GM23338 (cell line): ENCODE measurements around the gene GRIK5. TPM values are rescaled to one million over a fixed set of nuclear protein-coding genes. Genes with fewer than 3 reads are reported as not detected.
A peak's percentile ranks its signal among the peaks of the same experiment; 100 is the strongest.

Source experiments
- ATAC-seq: fragments of 200-7000 bp; cut with Tn5 transposase; 3 replicates; pipeline ENCODE4 v1.9.1; 2020
- DNase-seq: peaks from one replicate; pipeline ENCODE4 v3.0.0-alpha.2; 2015; ENCODE audit warnings: low spot score
- H2AFZ ChIP-seq: fragments of 200-600 bp; sonication (generic); 2 replicates; pipeline ENCODE4 v1.8.0; 2016; ENCODE audit warnings: antibody characterized with exemption, mild to moderate bottlenecking, moderate library complexity
- H3F3A ChIP-seq: fragments of 200-600 bp; sonication (generic); replicated peaks from 2 replicates; pipeline ENCODE4 v1.8.0; 2017; ENCODE audit warnings: antibody characterized with exemption, mixed run types, low read depth
- H3K27ac ChIP-seq: fragments of 200-600 bp; sonication (generic); 2 replicates; pipeline ENCODE4 v1.6.1; 2016; ENCODE audit warnings: low read depth
- H3K27me3 ChIP-seq: fragments of 200-600 bp; sonication (generic); 2 replicates; pipeline ENCODE4 v1.8.0; 2016; ENCODE audit warnings: mild to moderate bottlenecking, mixed run types, moderate library complexity; ENCODE audit not compliant: insufficient read depth
- H3K36me3 ChIP-seq: fragments of 200-600 bp; sonication (generic); 2 replicates; pipeline ENCODE4 v1.8.0; 2016; ENCODE audit warnings: mild to moderate bottlenecking; ENCODE audit not compliant: insufficient read depth
- H3K4me1 ChIP-seq: fragments of 200-600 bp; sonication (generic); 2 replicates; pipeline ENCODE4 v1.8.0; 2016; ENCODE audit warnings: mild to moderate bottlenecking, moderate library complexity; ENCODE audit not compliant: insufficient read depth
- H3K4me2 ChIP-seq: fragments of 200-600 bp; sonication (generic); 2 replicates; pipeline ENCODE4 v1.7.1; 2017; ENCODE audit warnings: mixed run types
- H3K4me3 ChIP-seq: fragments of 200-600 bp; sonication (generic); 2 replicates; pipeline ENCODE4 v1.6.1; 2016; ENCODE audit warnings: mixed run types
- H3K79me2 ChIP-seq: fragments of 200-600 bp; sonication (generic); replicated peaks from 2 replicates; pipeline ENCODE4 v1.8.0; 2017; ENCODE audit warnings: mild to moderate bottlenecking; ENCODE audit not compliant: insufficient read depth
- H3K9me2 ChIP-seq: fragments of 200-600 bp; sonication (generic); 2 replicates; pipeline ENCODE4 v1.8.0; 2017; ENCODE audit not compliant: insufficient read depth
- H4K20me1 ChIP-seq: fragments of 200-600 bp; sonication (generic); replicated peaks from 2 replicates; pipeline ENCODE4 v1.8.0; 2017; ENCODE audit warnings: mild to moderate bottlenecking; ENCODE audit not compliant: insufficient read depth
- H3K27ac Mint-ChIP-seq: 2 replicates; pipeline ENCODE4 v1.8.0; 2020; ENCODE audit warnings: inconsistent platforms, mild to moderate bottlenecking, moderate library complexity, mixed read lengths
- H3K27me3 Mint-ChIP-seq: 3 replicates; pipeline ENCODE4 v1.8.0; 2022; ENCODE audit warnings: low read depth, mild to moderate bottlenecking, moderate library complexity, mixed read lengths, inconsistent platforms; ENCODE audit not compliant: insufficient read depth, poor library complexity
- H3K36me3 Mint-ChIP-seq: 3 replicates; pipeline ENCODE4 v1.8.0; 2021; ENCODE audit warnings: low read depth, mild to moderate bottlenecking, inconsistent platforms, moderate library complexity, mixed read lengths
- H3K4me1 Mint-ChIP-seq: 3 replicates; pipeline ENCODE4 v1.8.0; 2020; ENCODE audit warnings: mild to moderate bottlenecking, inconsistent platforms, mixed read lengths
- H3K4me3 Mint-ChIP-seq: 3 replicates; pipeline ENCODE4 v1.8.0; 2021; ENCODE audit warnings: moderate library complexity, mild to moderate bottlenecking, inconsistent platforms, mixed read lengths
- H3K9me3 Mint-ChIP-seq: 3 replicates; pipeline ENCODE4 v1.8.0; 2020; ENCODE audit warnings: moderate library complexity, mild to moderate bottlenecking, inconsistent platforms, mixed read lengths
- CREB1 ChIP-seq: fragments of 250-450 bp; sonication (Bioruptor Pico); IDR thresholded peaks from 2 replicates; pipeline ENCODE4 v1.5.0; 2020; ENCODE audit warnings: low read depth, mild to moderate bottlenecking, moderate library complexity
- ETS1 ChIP-seq: IDR thresholded peaks from 2 replicates; pipeline ENCODE4 v1.6.1; 2016; ENCODE audit warnings: antibody characterized with exemption
- NANOG ChIP-seq: IDR thresholded peaks from 2 replicates; pipeline ENCODE4 v1.6.1; 2016; ENCODE audit warnings: antibody characterized with exemption, borderline replicate concordance
- POLR2AphosphoS5 ChIP-seq: IDR thresholded peaks from 2 replicates; pipeline ENCODE4 v1.6.1; 2016; ENCODE audit warnings: antibody characterized with exemption, low read depth
- REST ChIP-seq: IDR thresholded peaks from one replicate; pipeline ENCODE4 v1.6.1; 2018; ENCODE audit warnings: antibody characterized with exemption; ENCODE audit not compliant: unreplicated experiment
- STAT1 ChIP-seq: IDR thresholded peaks from one replicate; pipeline ENCODE4 v1.6.1; 2016; ENCODE audit warnings: antibody characterized with exemption; ENCODE audit not compliant: unreplicated experiment
- ZNF114 ChIP-seq: fragments of 250-450 bp; sonication (Bioruptor Pico); IDR thresholded peaks from 2 replicates; pipeline ENCODE4 v1.5.0; 2020; ENCODE audit warnings: mild to moderate bottlenecking, moderate library complexity
- ZNF331 ChIP-seq: fragments of 250-450 bp; sonication (Bioruptor Pico); IDR thresholded peaks from 2 replicates; pipeline ENCODE4 v1.5.0; 2020; ENCODE audit warnings: low read depth, mild to moderate bottlenecking, moderate library complexity
- polyA plus RNA-seq: library from polyadenylated mRNA; unstranded; fragments of >200 nt; fragmentation: Nextera tagmentation; extraction: Ambion mirVana; gene quantifications from 2 replicates; pipeline ENCODE4 v1.2.1, GENCODE V29; 2016
- total RNA-seq: library from RNA; depleted of rRNA; stranded (reverse); fragments of >200 nt; shearing (Covaris generic); gene quantifications from 2 replicates; pipeline ENCODE4 v1.2.3, GENCODE V29; 2014

The GRIK5 gene
- total and polyA plus RNA-seq, 2 experiments from 2014 or later, result 5.1 to 42.5 TPM

- TF ChIP-seq REST (no peak), CREB1 (no peak), STAT1 (no peak), POLR2AphosphoS5 (no peak), ZNF331 (CRISPR knock-in tag) (no peak), ZNF114 (CRISPR knock-in tag) (no peak), ETS1 (no peak)
Measured at GRCh38 chr19:42033413-42033812, 36.6 kb downstream of the GRIK5 start (continued).

- DNase-seq, result peak; percentile 87
- H3K4me1 Mint-ChIP-seq, result peaks cover 43% of the 10 kb centered on the region
- Histone ChIP-seq H3K27ac (peak overlapping the region; percentile 81), H3K27me3 (no peaks in the 10 kb centered on the region), H3K36me3 (no peaks in the 10 kb centered on the region), H2AFZ (no peak overlapping the region), H3K9me2 (no peaks in the 10 kb centered on the region; the same call in 1 of the 2 replicates), H3K4me3 (no peak overlapping the region), H3F3A (peaks cover 20% of the 10 kb centered on the region), H3K4me1 (peaks cover 17% of the 10 kb centered on the region), H3K79me2 (no peaks in the 10 kb centered on the region), H4K20me1 (no peaks in the 10 kb centered on the region; the same call in none of the 2 replicates), H3K4me2 (peak overlapping the region; percentile 30; the same call in 1 of the 2 replicates)
- peaks cover 31% of the 10 kb centered on the region for H3K36me3 Mint-ChIP-seq
- H3K9me3 Mint-ChIP-seq, result no peaks in the 10 kb centered on the region; the same call in 1 of the 3 replicates
- H3K4me3 Mint-ChIP-seq, result peak overlapping the region; percentile 31; the same call in 2 of the 3 replicates
- TF ChIP-seq NANOG (peak; percentile 70; the same call in 1 of the 2 replicates), REST (no peak)
- H3K27ac Mint-ChIP-seq, result peak overlapping the region; percentile 91
- peak; percentile 61 for ATAC-seq
- peaks cover 16% of the 10 kb centered on the region for H3K27me3 Mint-ChIP-seq
Measured at GRCh38 chr19:42032431-42032830, 37.6 kb downstream of the GRIK5 start.
